ENCODE data around the gene FBXO28. TPM values are rescaled to one million over a fixed set of nuclear protein-coding genes. Genes with fewer than 3 reads are reported as not detected.

Gene FBXO28
- total RNA-seq, 1 donor from 2014 or later: 30.4 TPM

GRCh38 chr1:224080115-224080774, 33.7 kb upstream of the FBXO28 start:
- intact Hi-C loops (cut with micrococcal nuclease): no loop called here
- POLR2A ChIA-PET: no interaction called here
- no peak for ATAC-seq (ENCODE audit: low read depth)
- H3K36me3 Mint-ChIP-seq (ENCODE audit: low read depth): no peaks in the 10 kb centered on the region
- H3K4me1 Mint-ChIP-seq: no peaks in the 10 kb centered on the region
- H3K27ac Mint-ChIP-seq: no peak overlapping the region
- peaks cover 12% of the 10 kb centered on the region for H3K27me3 Mint-ChIP-seq
- H3K9me3 Mint-ChIP-seq: no peaks in the 10 kb centered on the region
- H3K4me3 Mint-ChIP-seq: no peak overlapping the region
- CTCF ChIA-PET: no interaction called here
- no peak for DNase-seq
- no peak for TF ChIP-seq CTCF (IDR thresholded peaks at IDR 0.05)

DNA sequence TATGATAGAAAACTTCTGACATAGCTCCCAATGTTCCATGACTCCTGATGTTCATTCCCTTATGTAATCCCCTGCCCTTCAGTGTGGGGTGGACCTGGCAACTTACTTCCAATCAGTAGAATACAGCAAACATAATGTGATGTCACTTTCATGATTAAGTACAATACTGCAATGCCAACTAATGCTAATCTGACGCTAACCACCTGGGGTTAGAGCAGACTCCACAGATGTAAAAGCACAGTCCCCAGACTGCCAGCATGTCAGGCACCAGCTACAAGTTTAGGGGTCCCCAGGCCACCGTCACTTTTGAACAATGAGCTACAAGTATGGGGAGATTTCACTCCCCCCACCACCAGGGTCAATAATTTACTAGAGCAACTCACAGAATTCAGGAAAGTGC, 32.3 kb upstream of the FBXO28 start:
- DNase-seq (no peak), ATAC-seq (ENCODE audit: low read depth) (no peak)
- H3K36me3 Mint-ChIP-seq (ENCODE audit: low read depth): no peaks in the 10 kb centered on the region
- CTCF ChIA-PET: interaction anchor here (1.6 kb wide), 1 partner anchor 9 kb away, joined by 4 read pairs; no protein-coding TSS in a partner anchor
- no peak overlapping the region for H3K4me3 Mint-ChIP-seq
- intact Hi-C loops (cut with micrococcal nuclease): no loop called here
- H3K27ac Mint-ChIP-seq: no peak overlapping the region
- no peaks in the 10 kb centered on the region for H3K9me3 Mint-ChIP-seq
- TF ChIP-seq CTCF (IDR thresholded peaks at IDR 0.05): no peak
- POLR2A ChIA-PET: no interaction called here
- H3K4me1 Mint-ChIP-seq: no peaks in the 10 kb centered on the region
- H3K27me3 Mint-ChIP-seq: peaks cover 12% of the 10 kb centered on the region

GRCh38 chr1:224082146-224082545, 31.8 kb upstream of the FBXO28 start:
- Mint-ChIP-seq H3K27ac (no peak overlapping the region), H3K9me3 (no peaks in the 10 kb centered on the region), H3K4me3 (no peak overlapping the region), H3K4me1 (no peaks in the 10 kb centered on the region), H3K36me3 (ENCODE audit: low read depth) (no peaks in the 10 kb centered on the region), H3K27me3 (peaks cover 13% of the 10 kb centered on the region)
- ChIA-PET CTCF (interaction anchor here (1.6 kb wide), 1 partner anchor 9 kb away, joined by 4 read pairs; no protein-coding TSS in a partner anchor), POLR2A (no interaction called here)
- intact Hi-C loops (cut with micrococcal nuclease): no loop called here
- ATAC-seq (ENCODE audit: low read depth) (no peak), DNase-seq (no peak)
- TF ChIP-seq CTCF (IDR thresholded peaks at IDR 0.05): no peak

GRCh38 chr1:224084867-224085266, 29.0 kb upstream of the FBXO28 start:
- intact Hi-C loops (cut with micrococcal nuclease): no loop called here
- ChIA-PET CTCF (no interaction called here), POLR2A (no interaction called here)
- Mint-ChIP-seq H3K4me1 (no peaks in the 10 kb centered on the region), H3K9me3 (no peaks in the 10 kb centered on the region), H3K36me3 (ENCODE audit: low read depth) (no peaks in the 10 kb centered on the region), H3K27me3 (peaks cover 16% of the 10 kb centered on the region), H3K27ac (no peak overlapping the region), H3K4me3 (no peak overlapping the region)
- no peak for DNase-seq
- ATAC-seq (ENCODE audit: low read depth): no peak
- TF ChIP-seq CTCF (IDR thresholded peaks at IDR 0.05): no peak

- Mint-ChIP-seq H3K4me3 (no peak overlapping the region), H3K36me3 (ENCODE audit: low read depth) (no peaks in the 10 kb centered on the region), H3K27ac (no peak overlapping the region), H3K9me3 (no peaks in the 10 kb centered on the region), H3K4me1 (no peaks in the 10 kb centered on the region), H3K27me3 (peaks cover 19% of the 10 kb centered on the region)
- ATAC-seq (ENCODE audit: low read depth) (no peak), DNase-seq (no peak)
- intact Hi-C loops (cut with micrococcal nuclease): no loop called here
- ChIA-PET POLR2A (no interaction called here), CTCF (no interaction called here)
- no peak for TF ChIP-seq CTCF (IDR thresholded peaks at IDR 0.05)
Observed at GRCh38 chr1:224085421-224086108, 28.3 kb upstream of the FBXO28 start.

Data from activated B cell treated with CpG ODN at 0.5 μM for 24 hours (primary cell).